SK-N-SH treated with all-trans-retinoic acid at 6 μM for 48 hours (cell line): ENCODE data around the gene NEDD4.

ENCODE experiments used
- ATAC-seq: fragments of 200-7000 bp; cut with Tn5 transposase; 3 replicates; pipeline ENCODE4 v1.9.1; 2020; ENCODE audit warnings: mild to moderate bottlenecking, moderate library complexity
- ARNTL ChIP-seq: fragments of 450-650 bp; formaldehyde crosslinking; IDR thresholded peaks from 2 replicates; pipeline ENCODE4 v1.5.0; 2020; ENCODE audit warnings: low read depth, mild to moderate bottlenecking, moderate library complexity, borderline replicate concordance
- BACH2 ChIP-seq: fragments of 250-450 bp; sonication (Bioruptor Pico); IDR thresholded peaks from 2 replicates; pipeline ENCODE4 v1.9.0; 2021; ENCODE audit warnings: mild to moderate bottlenecking, borderline replicate concordance
- CSDC2 ChIP-seq: fragments of 250-450 bp; sonication (Bioruptor Pico); IDR thresholded peaks from 2 replicates; pipeline ENCODE4 v1.5.0; 2020; ENCODE audit warnings: mild to moderate bottlenecking, moderate library complexity
- ESRRG ChIP-seq: fragments of 250-450 bp; sonication (Bioruptor Pico); IDR thresholded peaks from 2 replicates; pipeline ENCODE4 v1.6.1; 2021; ENCODE audit warnings: mild to moderate bottlenecking
- GLIS3 ChIP-seq: fragments of 250-450 bp; sonication (Bioruptor Pico); IDR thresholded peaks from 2 replicates; pipeline ENCODE4 v1.5.0; 2020; ENCODE audit warnings: mild to moderate bottlenecking, moderate library complexity
- ISL1 ChIP-seq: fragments of 250-450 bp; sonication (Bioruptor Pico); IDR thresholded peaks from 2 replicates; pipeline ENCODE4 v2.1.2; 2022; ENCODE audit warnings: mild to moderate bottlenecking, moderate library complexity
- OSR1 ChIP-seq: fragments of 250-450 bp; sonication (Bioruptor Pico); IDR thresholded peaks from 2 replicates; pipeline ENCODE4 v1.8.0; 2022; ENCODE audit warnings: moderate library complexity, mild to moderate bottlenecking, inconsistent platforms
- PPARA ChIP-seq: fragments of 250-450 bp; sonication (Bioruptor Pico); IDR thresholded peaks from 2 replicates; pipeline ENCODE4 v1.5.0; 2020; ENCODE audit warnings: mild to moderate bottlenecking, borderline replicate concordance
- RARB ChIP-seq: fragments of 250-450 bp; sonication (Bioruptor Pico); IDR thresholded peaks from 2 replicates; pipeline ENCODE4 v1.8.0; 2021; ENCODE audit warnings: mild to moderate bottlenecking, moderate library complexity
- SNAI2 ChIP-seq: fragments of 250-450 bp; sonication (Bioruptor Pico); IDR thresholded peaks from 2 replicates; pipeline ENCODE4 v1.5.0; 2020; ENCODE audit warnings: mild to moderate bottlenecking, moderate library complexity
- TCF4 ChIP-seq: fragments of 250-450 bp; sonication (Bioruptor Pico); IDR thresholded peaks from 2 replicates; pipeline ENCODE4 v1.8.0; 2021; ENCODE audit warnings: mild to moderate bottlenecking, moderate library complexity, borderline replicate concordance
- TOX ChIP-seq: fragments of 250-450 bp; sonication (Bioruptor Pico); IDR thresholded peaks from 2 replicates; pipeline ENCODE4 v1.8.0; 2021; ENCODE audit warnings: mild to moderate bottlenecking, moderate library complexity, borderline replicate concordance
- ZC3H10 ChIP-seq: fragments of 250-450 bp; sonication (Bioruptor Pico); IDR thresholded peaks from 2 replicates; pipeline ENCODE4 v1.5.1; 2021; ENCODE audit warnings: mild to moderate bottlenecking, moderate library complexity
- ZFP3 ChIP-seq: fragments of 250-450 bp; sonication (Bioruptor Pico); IDR thresholded peaks from 2 replicates; pipeline ENCODE4 v1.5.0; 2020; ENCODE audit warnings: mild to moderate bottlenecking, moderate library complexity
- ZFP30 ChIP-seq: fragments of 450-650 bp; formaldehyde crosslinking; IDR thresholded peaks from 2 replicates; pipeline ENCODE4 v1.5.0; 2022; ENCODE audit warnings: mild to moderate bottlenecking, moderate library complexity
- ZNF565 ChIP-seq: fragments of 450-650 bp; formaldehyde crosslinking; conservative IDR thresholded peaks from 2 replicates; pipeline ENCODE4 v1.5.0; 2020; ENCODE audit warnings: low read depth, mild to moderate bottlenecking, moderate library complexity
- ZNF70 ChIP-seq: fragments of 450-650 bp; formaldehyde crosslinking; IDR thresholded peaks from 2 replicates; pipeline ENCODE4 v1.5.0; 2020; ENCODE audit warnings: mild to moderate bottlenecking, moderate library complexity
- ZNF8 ChIP-seq: fragments of 450-650 bp; formaldehyde crosslinking; IDR thresholded peaks from 2 replicates; pipeline ENCODE4 v1.5.0; 2020; ENCODE audit warnings: mild to moderate bottlenecking, moderate library complexity
- TF ChIP-seq, protein P1 (sequence below): fragments of 250-450 bp; sonication (Bioruptor Pico); IDR thresholded peaks from 2 replicates; pipeline ENCODE4 v1.5.1; 2020; ENCODE audit warnings: low read depth, mild to moderate bottlenecking, moderate library complexity
- TF ChIP-seq, protein P2 (sequence below): fragments of 250-450 bp; sonication (Bioruptor Pico); IDR thresholded peaks from 2 replicates; pipeline ENCODE4 v1.5.1; 2021; ENCODE audit warnings: mild to moderate bottlenecking, moderate library complexity
- TF ChIP-seq, protein P3 (sequence below): fragments of 250-450 bp; sonication (Bioruptor Pico); IDR thresholded peaks from 2 replicates; pipeline ENCODE4 v1.8.0; 2021; ENCODE audit warnings: low read depth, mild to moderate bottlenecking, moderate library complexity, borderline replicate concordance
- TF ChIP-seq, protein P4 (sequence below): fragments of 250-450 bp; sonication (Bioruptor Pico); IDR thresholded peaks from 2 replicates; pipeline ENCODE4 v1.8.0; 2020; ENCODE audit warnings: mild to moderate bottlenecking, moderate library complexity, borderline replicate concordance

NEDD4 gene

DNA sequence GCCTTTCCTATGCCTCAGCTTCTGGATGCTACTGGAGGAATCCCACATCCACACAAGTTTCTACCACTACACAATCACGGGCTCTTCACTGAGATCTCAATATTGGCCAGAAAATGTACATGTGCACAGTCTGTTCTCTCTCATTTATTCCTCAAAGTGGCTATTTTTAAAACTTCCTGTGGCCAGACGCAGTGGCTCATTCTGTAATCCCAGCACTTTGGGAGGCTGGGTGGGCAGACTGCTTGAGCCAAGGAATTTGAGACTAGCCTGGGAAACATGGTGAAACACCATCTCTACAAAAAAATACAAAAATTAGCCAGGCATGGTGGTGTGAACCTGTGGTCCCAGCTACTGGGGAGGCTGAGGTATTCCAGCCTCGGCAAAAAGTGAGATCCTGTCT, 159.1 kb downstream of the NEDD4 start:
- TF ChIP-seq PPARA (CRISPR knock-in tag), result no peak
- TF ChIP-seq, protein P1, sequence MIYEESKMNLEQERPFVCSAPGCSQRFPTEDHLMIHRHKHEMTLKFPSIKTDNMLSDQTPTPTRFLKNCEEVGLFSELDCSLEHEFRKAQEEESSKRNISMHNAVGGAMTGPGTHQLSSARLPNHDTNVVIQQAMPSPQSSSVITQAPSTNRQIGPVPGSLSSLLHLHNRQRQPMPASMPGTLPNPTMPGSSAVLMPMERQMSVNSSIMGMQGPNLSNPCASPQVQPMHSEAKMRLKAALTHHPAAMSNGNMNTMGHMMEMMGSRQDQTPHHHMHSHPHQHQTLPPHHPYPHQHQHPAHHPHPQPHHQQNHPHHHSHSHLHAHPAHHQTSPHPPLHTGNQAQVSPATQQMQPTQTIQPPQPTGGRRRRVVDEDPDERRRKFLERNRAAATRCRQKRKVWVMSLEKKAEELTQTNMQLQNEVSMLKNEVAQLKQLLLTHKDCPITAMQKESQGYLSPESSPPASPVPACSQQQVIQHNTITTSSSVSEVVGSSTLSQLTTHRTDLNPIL, result no peak
- no peak for TF ChIP-seq RARB (CRISPR knock-in tag)
- no peak; the same call in 2 of the 3 replicates for ATAC-seq

DNA sequence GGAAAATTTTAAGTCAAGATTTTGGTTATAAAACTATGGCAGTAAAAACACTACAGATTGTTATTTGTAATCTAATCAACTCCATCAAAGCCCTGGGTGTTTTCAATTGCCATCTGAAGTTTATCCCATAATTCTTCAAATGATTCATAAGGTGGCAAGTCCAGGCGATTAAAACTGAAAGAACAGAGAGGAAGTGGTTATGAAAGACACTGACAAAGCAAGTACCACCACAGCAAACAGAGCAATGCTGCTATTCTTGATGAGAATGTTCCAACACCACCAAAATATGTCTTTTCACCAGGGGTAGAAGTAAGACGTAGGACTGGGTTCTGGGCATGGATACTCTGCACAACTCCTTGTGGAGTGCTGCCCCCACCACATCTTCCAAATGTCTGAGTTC, 163.6 kb downstream of the NEDD4 start:
- ATAC-seq, result no peak
- TF ChIP-seq ZC3H10 (CRISPR knock-in tag) (no peak), ZFP3 (CRISPR knock-in tag) (no peak), RARB (CRISPR knock-in tag) (no peak), BACH2 (no peak), PPARA (CRISPR knock-in tag) (no peak), ESRRG (no peak), ZNF8 (no peak), TCF4 (CRISPR knock-in tag) (no peak), ZFP30 (CRISPR knock-in tag) (no peak)
- TF ChIP-seq, protein P2, sequence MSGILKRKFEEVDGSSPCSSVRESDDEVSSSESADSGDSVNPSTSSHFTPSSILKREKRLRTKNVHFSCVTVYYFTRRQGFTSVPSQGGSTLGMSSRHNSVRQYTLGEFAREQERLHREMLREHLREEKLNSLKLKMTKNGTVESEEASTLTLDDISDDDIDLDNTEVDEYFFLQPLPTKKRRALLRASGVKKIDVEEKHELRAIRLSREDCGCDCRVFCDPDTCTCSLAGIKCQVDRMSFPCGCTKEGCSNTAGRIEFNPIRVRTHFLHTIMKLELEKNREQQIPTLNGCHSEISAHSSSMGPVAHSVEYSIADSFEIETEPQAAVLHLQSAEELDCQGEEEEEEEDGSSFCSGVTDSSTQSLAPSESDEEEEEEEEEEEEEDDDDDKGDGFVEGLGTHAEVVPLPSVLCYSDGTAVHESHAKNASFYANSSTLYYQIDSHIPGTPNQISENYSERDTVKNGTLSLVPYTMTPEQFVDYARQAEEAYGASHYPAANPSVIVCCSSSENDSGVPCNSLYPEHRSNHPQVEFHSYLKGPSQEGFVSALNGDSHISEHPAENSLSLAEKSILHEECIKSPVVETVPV (CRISPR knock-in tag), result no peak
- TF ChIP-seq, protein P3, sequence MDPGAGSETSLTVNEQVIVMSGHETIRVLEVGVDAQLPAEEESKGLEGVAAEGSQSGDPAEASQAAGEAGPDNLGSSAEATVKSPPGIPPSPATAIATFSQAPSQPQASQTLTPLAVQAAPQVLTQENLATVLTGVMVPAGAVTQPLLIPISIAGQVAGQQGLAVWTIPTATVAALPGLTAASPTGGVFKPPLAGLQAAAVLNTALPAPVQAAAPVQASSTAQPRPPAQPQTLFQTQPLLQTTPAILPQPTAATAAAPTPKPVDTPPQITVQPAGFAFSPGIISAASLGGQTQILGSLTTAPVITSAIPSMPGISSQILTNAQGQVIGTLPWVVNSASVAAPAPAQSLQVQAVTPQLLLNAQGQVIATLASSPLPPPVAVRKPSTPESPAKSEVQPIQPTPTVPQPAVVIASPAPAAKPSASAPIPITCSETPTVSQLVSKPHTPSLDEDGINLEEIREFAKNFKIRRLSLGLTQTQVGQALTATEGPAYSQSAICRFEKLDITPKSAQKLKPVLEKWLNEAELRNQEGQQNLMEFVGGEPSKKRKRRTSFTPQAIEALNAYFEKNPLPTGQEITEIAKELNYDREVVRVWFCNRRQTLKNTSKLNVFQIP (CRISPR knock-in tag), result no peak
- TF ChIP-seq, protein P1, result no peak
- TF ChIP-seq, protein P4, sequence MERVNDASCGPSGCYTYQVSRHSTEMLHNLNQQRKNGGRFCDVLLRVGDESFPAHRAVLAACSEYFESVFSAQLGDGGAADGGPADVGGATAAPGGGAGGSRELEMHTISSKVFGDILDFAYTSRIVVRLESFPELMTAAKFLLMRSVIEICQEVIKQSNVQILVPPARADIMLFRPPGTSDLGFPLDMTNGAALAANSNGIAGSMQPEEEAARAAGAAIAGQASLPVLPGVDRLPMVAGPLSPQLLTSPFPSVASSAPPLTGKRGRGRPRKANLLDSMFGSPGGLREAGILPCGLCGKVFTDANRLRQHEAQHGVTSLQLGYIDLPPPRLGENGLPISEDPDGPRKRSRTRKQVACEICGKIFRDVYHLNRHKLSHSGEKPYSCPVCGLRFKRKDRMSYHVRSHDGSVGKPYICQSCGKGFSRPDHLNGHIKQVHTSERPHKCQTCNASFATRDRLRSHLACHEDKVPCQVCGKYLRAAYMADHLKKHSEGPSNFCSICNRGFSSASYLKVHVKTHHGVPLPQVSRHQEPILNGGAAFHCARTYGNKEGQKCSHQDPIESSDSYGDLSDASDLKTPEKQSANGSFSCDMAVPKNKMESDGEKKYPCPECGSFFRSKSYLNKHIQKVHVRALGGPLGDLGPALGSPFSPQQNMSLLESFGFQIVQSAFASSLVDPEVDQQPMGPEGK (CRISPR knock-in tag), result no peak

DNA sequence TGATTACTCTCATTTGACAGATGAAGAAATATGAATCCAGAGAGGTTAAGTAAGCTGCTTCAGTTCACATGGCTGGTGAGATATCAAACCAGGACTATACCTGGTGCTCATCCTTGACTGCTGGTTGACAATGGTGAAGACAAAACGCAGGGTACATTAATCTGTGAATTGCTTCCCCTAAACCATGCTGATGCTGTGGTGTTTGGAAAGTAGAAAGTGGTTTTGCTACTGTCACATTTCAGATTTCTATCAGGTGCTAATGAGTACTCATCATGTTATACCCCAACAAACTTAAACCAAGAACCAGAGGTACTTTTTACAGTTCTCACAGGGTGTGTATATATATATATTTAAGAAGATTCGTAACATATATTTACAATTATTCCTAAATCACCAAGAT, 165.5 kb downstream of the NEDD4 start:
- no peak for ATAC-seq
- TF ChIP-seq ZFP3 (CRISPR knock-in tag) (no peak), GLIS3 (CRISPR knock-in tag) (no peak), TOX (CRISPR knock-in tag) (no peak), CSDC2 (CRISPR knock-in tag) (no peak), ARNTL (no peak), ZNF70 (CRISPR knock-in tag) (no peak), OSR1 (CRISPR knock-in tag) (no peak), TCF4 (CRISPR knock-in tag) (no peak), PPARA (CRISPR knock-in tag) (no peak), ZNF565 (CRISPR knock-in tag) (no peak)

DNA sequence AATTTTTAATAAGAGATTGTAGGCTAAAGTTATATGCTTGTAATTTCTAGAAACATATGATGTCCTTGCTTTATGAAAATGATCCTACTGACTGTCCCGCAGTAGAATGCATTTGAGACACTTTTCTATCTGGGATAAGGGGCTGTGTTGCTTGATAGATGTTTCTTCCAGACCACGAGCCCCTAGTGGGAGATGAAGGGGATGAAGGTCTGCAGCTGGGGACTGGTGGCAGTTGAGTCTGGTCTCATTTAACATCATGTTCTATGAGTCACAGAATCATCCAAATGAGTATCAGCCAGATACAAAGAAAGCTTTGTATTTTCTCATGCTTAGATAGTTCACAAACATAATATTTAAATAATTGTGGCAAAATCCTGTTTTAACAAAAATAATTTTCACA, 166.2 kb downstream of the NEDD4 start:
- ATAC-seq, result no peak

More for the DNA sequence above, 166.2 kb downstream of the NEDD4 start:
- no peak for TF ChIP-seq BACH2
- TF ChIP-seq, protein P3 (CRISPR knock-in tag), result no peak
- TF ChIP-seq ZFP3 (CRISPR knock-in tag), result no peak
- TF ChIP-seq OSR1 (CRISPR knock-in tag), result no peak
- no peak for TF ChIP-seq CSDC2 (CRISPR knock-in tag)
- no peak for TF ChIP-seq RARB (CRISPR knock-in tag)
- TF ChIP-seq ZNF565 (CRISPR knock-in tag), result no peak
- no peak for TF ChIP-seq ARNTL
- no peak for TF ChIP-seq ZFP30 (CRISPR knock-in tag)
- TF ChIP-seq TOX (CRISPR knock-in tag), result no peak
- TF ChIP-seq, protein P2 (CRISPR knock-in tag), result no peak
- TF ChIP-seq ZNF70 (CRISPR knock-in tag), result no peak
- TF ChIP-seq ISL1 (CRISPR knock-in tag), result no peak
- TF ChIP-seq TCF4 (CRISPR knock-in tag), result no peak
- no peak for TF ChIP-seq GLIS3 (CRISPR knock-in tag)
- TF ChIP-seq ESRRG, result no peak
- no peak for TF ChIP-seq SNAI2 (CRISPR knock-in tag)
- TF ChIP-seq, protein P4 (CRISPR knock-in tag), result no peak
